Tibial nerve (tissue), 4 donors: Measurements from ENCODE around the gene ZNF318. TPM values are rescaled to one million over a fixed set of nuclear protein-coding genes. Genes with fewer than 3 reads are reported as not detected.
"Not testable (repeated sequence)": the region's sequence is repeated elsewhere in the genome, so short reads cannot be mapped to it uniquely, and the experiment has no call there.

Experiments
- DNase-seq, 2 donors: peaks; one replicate each; pipeline ENCODE4 v3.0.0-alpha.2; 2019; ENCODE audit warnings: low spot score in 2 of 2
- H3K27ac ChIP-seq, 4 donors: fragments of 200-600 bp; sonication (generic) in 3 of 4; one replicate each; pipeline ENCODE4 v1.5.1; 2017 to 2019; ENCODE audit warnings: mild to moderate bottlenecking in 1 of 4
- H3K27me3 ChIP-seq, 2 donors: fragments of 200-600 bp; sonication (generic) in 1 of 2; one replicate each; pipeline versions ENCODE4 v1.5.1 to v1.6.0; 2017 to 2019
- H3K36me3 ChIP-seq, 3 donors: fragments of 200-600 bp; sonication (generic); one replicate each; pipeline ENCODE4 v1.5.1; 2018 to 2019
- H3K4me1 ChIP-seq, 4 donors: fragments of 200-600 bp; sonication (generic) in 3 of 4; one replicate each; pipeline ENCODE4 v1.5.1; 2017 to 2019
- H3K4me3 ChIP-seq, 4 donors: fragments of 200-600 bp; sonication (generic) in 3 of 4; one replicate each; pipeline ENCODE4 v1.5.1; 2017 to 2019; ENCODE audit warnings: mild to moderate bottlenecking in 1 of 4, moderate library complexity in 1 of 4
- H3K9me3 ChIP-seq, 4 donors: fragments of 200-600 bp; sonication (generic) in 3 of 4; one replicate each; pipeline ENCODE4 v1.5.1; 2017 to 2019
- EP300 ChIP-seq, 2 donors: sonication (generic); formaldehyde crosslinking; IDR thresholded peaks; one replicate each; pipeline ENCODE4 v1.6.1; 2017; ENCODE audit warnings: antibody characterized with exemption in 2 of 2, mild to moderate bottlenecking in 1 of 2
- POLR2A ChIP-seq, 2 donors: fragments of 450-650 bp; IDR thresholded peaks; one replicate each; pipeline ENCODE4 v1.6.1; 2017; ENCODE audit warnings: antibody characterized with exemption in 2 of 2, mild to moderate bottlenecking in 2 of 2, moderate library complexity in 2 of 2
- WGBS, 2 donors: methylation state at CpG; one replicate each; pipeline ENCODE4 v1.1.5; 2018; 5-methylcytosine and 5-hydroxymethylcytosine counted together
- total RNA-seq, 4 donors: library from RNA; depleted of rRNA; stranded (reverse); fragments of >200 nt; gene quantifications; one replicate each; pipeline ENCODE4 v1.1.0, GENCODE V29; 2016
- TF ChIP-seq, protein P1 (sequence below), 5 experiments: fragments of 200-600 bp in 3 of 5; fragments of 450-650 bp in 2 of 5; sonication (generic) in 3 of 5; IDR thresholded peaks; one replicate each; pipeline ENCODE4 v1.5.1; 2016 to 2019; ENCODE audit warnings: antibody characterized with exemption in 5 of 5, mild to moderate bottlenecking in 3 of 5, moderate library complexity in 2 of 5

The ZNF318 gene
- total RNA-seq, 4 donors from 2014 or later = 18.4 to 26.4 (median 22.9) TPM

- Histone ChIP-seq H3K27ac (no peak overlapping the region), H3K27me3 (no peaks in the 10 kb centered on the region), H3K4me1 (no peaks in the 10 kb centered on the region), H3K36me3 (peaks cover 0 to 89% (median 16%) of the 10 kb centered on the region in 3 donors), H3K4me3 (no peak overlapping the region), H3K9me3 (no peaks in the 10 kb centered on the region)
- WGBS, 2 donors = 70 to 72% methylated on average over 3 of the region's 3 CpGs
- no peak for DNase-seq
- TF ChIP-seq EP300 (IDR thresholded peaks at IDR 0.05) (no peak), POLR2A (IDR thresholded peaks at IDR 0.05) (no peak)
- TF ChIP-seq, protein P1, sequence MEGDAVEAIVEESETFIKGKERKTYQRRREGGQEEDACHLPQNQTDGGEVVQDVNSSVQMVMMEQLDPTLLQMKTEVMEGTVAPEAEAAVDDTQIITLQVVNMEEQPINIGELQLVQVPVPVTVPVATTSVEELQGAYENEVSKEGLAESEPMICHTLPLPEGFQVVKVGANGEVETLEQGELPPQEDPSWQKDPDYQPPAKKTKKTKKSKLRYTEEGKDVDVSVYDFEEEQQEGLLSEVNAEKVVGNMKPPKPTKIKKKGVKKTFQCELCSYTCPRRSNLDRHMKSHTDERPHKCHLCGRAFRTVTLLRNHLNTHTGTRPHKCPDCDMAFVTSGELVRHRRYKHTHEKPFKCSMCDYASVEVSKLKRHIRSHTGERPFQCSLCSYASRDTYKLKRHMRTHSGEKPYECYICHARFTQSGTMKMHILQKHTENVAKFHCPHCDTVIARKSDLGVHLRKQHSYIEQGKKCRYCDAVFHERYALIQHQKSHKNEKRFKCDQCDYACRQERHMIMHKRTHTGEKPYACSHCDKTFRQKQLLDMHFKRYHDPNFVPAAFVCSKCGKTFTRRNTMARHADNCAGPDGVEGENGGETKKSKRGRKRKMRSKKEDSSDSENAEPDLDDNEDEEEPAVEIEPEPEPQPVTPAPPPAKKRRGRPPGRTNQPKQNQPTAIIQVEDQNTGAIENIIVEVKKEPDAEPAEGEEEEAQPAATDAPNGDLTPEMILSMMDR (IDR thresholded peaks at IDR 0.05) = no peak
Observed at GRCh38 chr6:43347444-43347843, 22.0 kb downstream of the ZNF318 start.

DNA sequence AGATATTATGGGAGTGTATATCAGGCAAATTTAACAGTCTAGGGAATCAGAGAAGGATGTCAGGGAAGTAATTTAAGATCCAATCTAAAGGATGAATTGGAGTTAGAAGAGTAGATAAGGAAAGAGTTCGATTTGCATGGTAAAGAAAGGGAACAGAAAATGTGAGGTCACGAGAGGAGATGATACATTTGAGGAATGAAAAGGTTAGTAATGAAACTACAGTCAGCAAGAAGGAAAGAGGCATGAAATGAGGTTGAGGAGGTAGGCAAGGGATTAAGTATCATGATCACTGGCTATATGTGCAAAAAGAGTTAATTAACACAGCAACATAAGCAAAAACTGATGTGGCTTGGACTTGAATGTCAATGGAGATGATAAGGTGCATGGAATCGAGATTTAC lies 22.4 kb downstream of the ZNF318 start:
- H3K4me1 ChIP-seq = no peaks in the 10 kb centered on the region
- H3K27ac ChIP-seq = no peak overlapping the region
- no peaks in the 10 kb centered on the region for H3K9me3 ChIP-seq
- no peak overlapping the region for H3K4me3 ChIP-seq
- no peak for DNase-seq
- H3K36me3 ChIP-seq = peaks cover 0 to 89% (median 20%) of the 10 kb centered on the region in 3 donors
- H3K27me3 ChIP-seq = no peaks in the 10 kb centered on the region
- WGBS, 2 donors = 74 to 79% methylated on average over 3 of the region's 3 CpGs
- TF ChIP-seq, protein P1 (IDR thresholded peaks at IDR 0.05) = no peak
- TF ChIP-seq EP300 (IDR thresholded peaks at IDR 0.05) (no peak), POLR2A (IDR thresholded peaks at IDR 0.05) (no peak)

- H3K9me3 ChIP-seq, H3K27me3 ChIP-seq, H3K4me3 ChIP-seq, H3K27ac ChIP-seq, DNase-seq, H3K4me1 ChIP-seq: not testable (repeated sequence)
- WGBS, 2 donors = 96% methylated on average over 11 of the region's 11 CpGs
- peaks cover 0 to 89% (median 21%) of the 10 kb centered on the region in 3 donors for H3K36me3 ChIP-seq
Observed at GRCh38 chr6:43346243-43346642, 23.2 kb downstream of the ZNF318 start.

GRCh38 chr6:43339168-43339567 lies 30.3 kb downstream of the ZNF318 start:
- no peaks in the 10 kb centered on the region for H3K27me3 ChIP-seq
- no peak overlapping the region for H3K4me3 ChIP-seq
- peaks cover 0 to 64% (median 13%) of the 10 kb centered on the region in 3 donors for H3K36me3 ChIP-seq
- no peak overlapping the region for H3K27ac ChIP-seq
- TF ChIP-seq, protein P1 (IDR thresholded peaks at IDR 0.05) = no peak
- TF ChIP-seq EP300 (IDR thresholded peaks at IDR 0.05) (no peak), POLR2A (IDR thresholded peaks at IDR 0.05) (no peak)
- H3K4me1 ChIP-seq = peaks cover 0 to 10% (median 1%) of the 10 kb centered on the region in 4 donors
- no peaks in the 10 kb centered on the region for H3K9me3 ChIP-seq
- 92 to 96% methylated on average over 4 of the region's 4 CpGs for WGBS, 2 donors
- no peak for DNase-seq

DNA sequence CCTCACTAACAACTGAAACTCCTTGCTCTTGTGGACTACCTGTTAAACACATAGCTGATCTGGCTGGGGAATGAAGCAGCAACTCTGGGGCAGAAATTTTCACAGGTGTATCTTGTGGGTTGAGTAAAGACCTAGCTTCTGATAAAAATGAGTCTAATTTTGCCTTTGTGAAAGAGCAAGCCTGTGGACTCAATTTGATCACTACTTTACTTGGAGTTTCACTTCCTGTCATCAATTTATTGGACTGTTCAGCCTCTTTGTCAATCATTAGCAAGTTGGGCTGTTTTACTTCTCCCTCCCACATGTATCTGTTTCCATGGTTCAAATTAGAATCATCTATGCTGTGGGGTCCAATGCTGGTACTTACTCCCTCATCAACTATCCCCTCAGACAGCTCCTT lies 31.2 kb downstream of the ZNF318 start:
- H3K9me3 ChIP-seq = no peaks in the 10 kb centered on the region
- no peak for DNase-seq
- H3K27ac ChIP-seq = no peak overlapping the region
- TF ChIP-seq EP300 (IDR thresholded peaks at IDR 0.05) (no peak), POLR2A (IDR thresholded peaks at IDR 0.05) (no peak)
- TF ChIP-seq, protein P1 (IDR thresholded peaks at IDR 0.05) = no peak
- no peak overlapping the region for H3K4me3 ChIP-seq
- peaks cover 0 to 10% (median 1%) of the 10 kb centered on the region in 4 donors for H3K4me1 ChIP-seq
- H3K36me3 ChIP-seq = peaks cover 0 to 61% (median 11%) of the 10 kb centered on the region in 3 donors
- no peaks in the 10 kb centered on the region for H3K27me3 ChIP-seq

- Histone ChIP-seq H3K4me1 (peaks cover 0 to 10% (median 1%) of the 10 kb centered on the region in 4 donors), H3K9me3 (no peaks in the 10 kb centered on the region), H3K36me3 (peaks cover 0 to 46% (median 0%) of the 10 kb centered on the region in 3 donors), H3K27me3 (no peaks in the 10 kb centered on the region), H3K27ac (no peak overlapping the region), H3K4me3 (no peak overlapping the region)
- no peak for DNase-seq
- 27 to 51% methylated on average over 3 of the region's 3 CpGs for WGBS, 2 donors
- no peak for TF ChIP-seq EP300 (IDR thresholded peaks at IDR 0.05)
- no peak for TF ChIP-seq POLR2A (IDR thresholded peaks at IDR 0.05)
- TF ChIP-seq, protein P1 (IDR thresholded peaks at IDR 0.05) = no peak
Observed at GRCh38 chr6:43336382-43336781, 33.1 kb downstream of the ZNF318 start.
